ELR (cell line): Measurements from ENCODE around the gene FILIP1.

Source experiments
- DNase-seq: peaks from one replicate; pipeline ENCODE4 v3.0.0-alpha.2; 2015; ENCODE audit warnings: low read depth

Gene FILIP1

GRCh38 chr6:75493400-75494064 lies at the start of gene FILIP1:
Gene FILIP1 (minus strand): TSS chr6:75493800. CDS start chr6:75414972, 78,828 bp downstream.
- peak; percentile 4 for DNase-seq

GRCh38 chr6:75543311-75543710 lies 49.7 kb upstream of the FILIP1 start:
- DNase-seq = no peak

GRCh38 chr6:75539136-75539535 lies 45.5 kb upstream of the FILIP1 start:
- DNase-seq = no peak

- DNase-seq = peak; percentile 51
Measured at GRCh38 chr6:75532521-75532920, 38.9 kb upstream of the FILIP1 start.

GRCh38 chr6:75531174-75531573 lies 37.6 kb upstream of the FILIP1 start:
- no peak for DNase-seq

- no peak for DNase-seq
Measured at GRCh38 chr6:75530696-75531095, 37.1 kb upstream of the FILIP1 start.

- no peak for DNase-seq
Measured at GRCh38 chr6:75528423-75528822, 34.8 kb upstream of the FILIP1 start.

- DNase-seq = peak; percentile 83
Measured at GRCh38 chr6:75526502-75527127, 33.0 kb upstream of the FILIP1 start.

GRCh38 chr6:75525682-75526081 lies 32.1 kb upstream of the FILIP1 start:
- DNase-seq = no peak

GRCh38 chr6:75524322-75524972 lies 30.8 kb upstream of the FILIP1 start:
- peak; percentile 97 for DNase-seq

GRCh38 chr6:75516757-75517156 lies 23.2 kb upstream of the FILIP1 start:
- no peak for DNase-seq

GRCh38 chr6:75512591-75512990 lies 19.0 kb upstream of the FILIP1 start:
- DNase-seq = no peak

- no peak for DNase-seq
Measured at GRCh38 chr6:75505424-75505823, 11.8 kb upstream of the FILIP1 start.

- DNase-seq = peak; percentile 26
Measured at GRCh38 chr6:75504465-75505222, 11.0 kb upstream of the FILIP1 start.

GRCh38 chr6:75503291-75503690 lies 9.7 kb upstream of the FILIP1 start:
- no peak for DNase-seq

- no peak for DNase-seq
Measured at GRCh38 chr6:75502884-75503283, 9.3 kb upstream of the FILIP1 start.

GRCh38 chr6:75501756-75502155 lies 8.2 kb upstream of the FILIP1 start:
- no peak for DNase-seq

GRCh38 chr6:75499640-75500039 lies 6.0 kb upstream of the FILIP1 start:
- DNase-seq = no peak

GRCh38 chr6:75498862-75499261 lies 5.3 kb upstream of the FILIP1 start:
- DNase-seq = no peak

- DNase-seq = no peak
Measured at GRCh38 chr6:75497994-75498393, 4.4 kb upstream of the FILIP1 start.

GRCh38 chr6:75495011-75495410 lies 1.4 kb upstream of the FILIP1 start:
- no peak for DNase-seq

GRCh38 chr6:75494290-75494689 lies 690 bp upstream of the FILIP1 start:
- DNase-seq = no peak
